Activated gamma-delta T cell (primary cell): Measurements from ENCODE around the gene RAD51B.

Experiments
- DNase-seq: peaks from one replicate; lab custom pipeline; 2025; lab: John Stamatoyannopoulos, UW

The RAD51B gene

DNA sequence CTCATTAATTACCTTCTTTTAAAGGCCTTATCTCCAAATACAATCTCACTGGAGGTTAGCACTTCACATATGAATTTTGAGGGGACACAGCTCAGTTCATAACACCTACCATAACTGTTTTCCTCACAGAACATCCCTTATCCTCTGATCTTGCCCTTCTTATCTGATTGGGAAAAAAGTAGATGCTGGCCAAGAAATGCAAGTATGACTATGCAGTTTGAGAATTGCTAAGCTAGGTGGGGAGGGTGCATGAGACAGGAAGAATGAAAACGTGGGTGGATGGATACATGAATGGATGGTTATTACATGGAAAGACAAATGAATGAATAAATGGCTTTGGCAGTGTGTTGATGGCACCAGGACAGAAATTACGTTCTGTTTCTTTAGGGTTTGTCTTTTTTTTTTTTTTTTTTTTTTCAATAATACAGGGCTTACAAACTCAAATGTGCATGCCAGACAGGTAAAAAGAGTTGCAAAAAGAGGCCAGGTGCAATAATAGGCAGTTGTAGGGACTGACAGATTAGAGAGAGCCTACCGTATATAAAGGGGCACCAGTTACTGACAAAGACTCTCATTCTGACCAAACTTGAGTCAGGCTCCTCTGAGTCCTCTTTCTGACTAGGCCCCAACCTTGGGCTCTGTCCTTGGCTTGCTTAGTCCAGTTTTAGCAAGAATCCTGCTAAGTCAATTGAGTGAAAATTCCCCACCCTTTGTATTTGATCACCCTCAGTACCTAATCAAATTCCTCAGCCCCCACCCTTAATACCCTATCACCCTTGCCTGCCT lies 668.4 kb downstream of the RAD51B start:
- DNase-seq = no peak

DNA sequence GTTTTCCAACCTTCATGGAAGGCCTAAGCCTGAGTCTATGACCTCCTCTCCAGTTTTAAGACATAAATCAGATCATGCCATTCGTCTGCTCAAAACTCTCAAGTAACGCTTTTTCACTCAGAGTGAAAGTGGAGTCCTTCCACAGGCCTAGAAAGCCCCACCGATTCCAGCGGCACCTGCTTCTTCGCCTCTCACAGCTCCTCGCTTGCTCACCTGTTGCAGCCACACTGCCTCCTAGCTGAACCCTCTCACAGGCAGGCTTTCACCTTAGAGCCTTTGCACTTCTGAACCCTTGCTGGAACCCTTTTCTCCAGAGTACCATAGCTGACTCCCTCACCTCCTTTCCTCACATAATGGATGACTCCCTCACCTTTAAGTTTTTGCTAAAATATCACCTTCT lies 672.2 kb downstream of the RAD51B start:
- DNase-seq = no peak

DNA sequence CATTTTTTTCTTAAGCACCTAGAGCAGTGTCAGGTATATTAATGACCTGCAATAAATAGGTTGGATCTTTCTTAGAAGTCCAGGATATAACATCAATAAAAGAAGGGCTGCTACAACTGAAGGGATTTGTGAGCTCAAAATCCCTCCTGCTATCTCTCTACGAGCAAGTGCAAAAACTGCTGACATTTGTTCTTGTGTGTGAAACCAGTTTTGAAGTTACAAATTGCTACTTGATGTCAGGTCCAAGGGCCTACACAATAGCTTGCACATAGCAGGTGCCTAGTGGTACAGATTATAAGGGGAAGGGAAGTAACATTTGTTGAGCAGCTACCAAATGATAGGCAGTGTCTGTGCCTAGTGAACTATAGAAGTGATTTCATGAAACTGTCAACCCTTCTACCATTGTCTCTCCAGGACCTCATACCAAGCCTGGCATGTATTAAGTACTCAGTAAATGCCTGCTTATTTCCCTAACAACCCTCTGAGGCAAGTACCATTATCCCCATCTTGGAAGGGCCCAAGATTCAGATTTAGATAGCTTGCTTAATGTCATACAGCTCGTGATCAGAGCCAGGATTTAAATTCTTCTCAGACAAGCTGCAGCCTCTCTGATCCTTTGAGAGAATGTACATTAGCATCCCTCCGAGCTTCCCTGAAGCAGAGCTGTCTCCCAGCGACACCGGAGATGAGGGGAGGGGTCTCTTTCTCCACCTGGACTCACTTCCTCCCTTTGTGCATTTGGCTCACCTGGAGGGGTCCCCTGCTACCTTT lies 673.0 kb downstream of the RAD51B start:
- DNase-seq = no peak

DNA sequence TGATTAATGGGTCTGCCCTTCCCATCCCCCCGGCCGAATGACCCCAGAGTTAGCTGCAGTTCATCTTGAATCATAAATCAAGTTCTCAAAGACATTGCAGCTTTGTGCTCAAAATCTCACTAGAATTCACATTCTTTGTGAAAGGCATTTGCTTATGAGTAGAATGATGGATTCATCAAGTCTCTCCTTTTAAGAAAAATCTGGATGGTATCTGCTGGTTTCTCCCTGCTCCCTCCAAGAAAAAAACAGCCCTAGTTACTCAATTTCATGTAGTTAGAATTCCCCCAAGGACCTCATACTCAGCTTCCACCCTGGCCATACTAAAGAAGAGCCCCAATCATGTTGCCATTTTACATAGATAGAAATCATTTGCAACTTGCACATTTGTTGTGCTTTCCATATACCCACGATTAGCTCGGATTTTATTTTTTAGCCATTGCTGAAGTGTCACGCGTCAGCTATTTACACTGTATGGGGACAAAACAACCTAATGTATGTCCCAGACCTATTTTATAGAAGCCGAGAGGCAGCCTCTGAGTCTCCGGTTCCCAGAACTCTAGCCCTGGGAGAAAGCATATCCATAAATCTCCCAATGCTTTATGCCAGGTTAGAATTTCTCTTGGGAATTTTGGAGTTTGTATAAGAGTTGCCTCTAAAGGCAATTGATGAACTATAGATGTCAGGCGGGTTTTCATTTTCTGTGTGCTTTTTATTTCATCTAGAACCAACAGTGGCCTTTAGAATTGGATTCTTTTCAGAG lies 673.8 kb downstream of the RAD51B start:
- DNase-seq = no peak

DNA sequence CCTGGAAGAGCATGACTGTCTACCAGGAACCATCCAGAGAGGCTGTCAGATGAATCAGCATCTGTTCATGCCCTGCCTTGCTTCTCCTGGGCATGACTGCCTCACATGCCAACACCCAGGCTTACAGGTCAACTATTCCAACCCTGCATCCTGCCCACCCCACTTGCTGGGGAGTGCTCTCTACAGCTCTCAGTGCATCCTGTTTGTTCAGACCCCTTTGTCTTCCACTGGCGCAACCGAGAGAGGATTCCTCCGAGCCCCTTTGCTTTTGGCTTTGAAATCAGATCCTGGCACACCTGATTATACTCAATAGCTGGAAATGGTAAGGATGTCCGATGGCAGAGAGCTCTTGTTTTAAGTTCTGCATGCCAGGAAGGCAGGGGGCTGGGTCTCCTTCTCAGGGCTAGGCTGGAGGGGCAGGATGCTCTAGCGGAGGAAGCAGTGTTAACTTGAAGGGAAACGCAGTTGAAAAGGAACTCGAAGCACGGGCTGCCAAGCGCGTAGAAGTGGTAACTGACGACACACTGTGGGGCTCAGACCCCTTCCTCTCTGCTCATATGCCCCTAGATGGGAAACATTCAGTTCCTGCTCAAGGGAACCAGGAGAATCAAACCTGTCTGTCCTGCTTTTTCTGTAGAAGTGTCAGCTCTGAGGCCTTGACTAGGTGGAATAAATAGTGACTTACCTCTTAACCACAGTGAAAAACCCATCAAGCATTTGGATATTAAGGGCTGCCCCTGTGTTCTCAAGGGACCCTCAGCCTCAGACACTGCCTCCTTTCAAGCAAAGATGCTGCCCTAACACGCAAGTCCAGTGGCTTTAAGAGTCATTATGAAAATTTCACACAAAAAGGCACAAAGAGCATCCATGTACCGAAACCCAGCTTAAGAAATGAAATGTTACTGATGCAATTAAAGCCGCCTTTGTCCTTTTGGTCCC lies 675.8 kb downstream of the RAD51B start:
- DNase-seq = no peak

DNA sequence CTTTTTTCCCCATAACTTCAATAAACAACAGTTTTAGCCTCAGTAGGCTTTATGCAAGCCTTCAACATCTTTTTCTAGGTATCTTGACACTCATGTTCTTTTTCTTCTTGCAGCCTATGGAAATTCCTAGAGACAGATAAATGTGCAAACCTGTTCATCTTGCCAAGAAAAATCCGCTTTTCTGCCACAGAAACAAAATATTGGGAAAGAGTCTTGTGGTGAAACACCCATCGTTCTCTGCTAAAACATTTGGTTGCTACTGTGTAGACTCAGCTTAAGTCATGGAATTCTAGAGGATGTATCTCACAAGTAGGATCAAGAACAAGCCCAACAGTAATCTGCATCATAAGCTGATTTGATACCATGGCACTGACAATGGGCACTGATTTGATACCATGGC lies 677.4 kb downstream of the RAD51B start:
- DNase-seq = no peak

DNA sequence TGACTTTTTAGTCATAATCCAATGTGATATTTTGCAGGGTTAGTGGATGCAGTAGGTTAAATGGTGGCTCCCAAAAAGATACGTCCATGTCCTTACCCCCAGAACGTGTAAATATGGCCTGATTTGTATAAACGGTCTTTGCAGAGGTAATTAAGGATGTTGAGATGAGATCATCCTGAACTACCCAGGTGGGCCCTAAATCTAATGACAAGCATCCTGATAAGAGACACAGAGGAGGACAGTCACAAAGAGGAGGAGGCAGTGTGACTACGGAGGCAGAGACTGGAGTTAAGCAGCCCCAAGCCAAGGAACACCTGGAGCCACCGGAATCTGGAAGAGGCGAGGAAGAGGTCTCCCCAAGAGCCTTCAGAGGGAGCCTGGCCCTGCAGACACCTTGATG lies 679.9 kb downstream of the RAD51B start:
- DNase-seq = no peak

DNA sequence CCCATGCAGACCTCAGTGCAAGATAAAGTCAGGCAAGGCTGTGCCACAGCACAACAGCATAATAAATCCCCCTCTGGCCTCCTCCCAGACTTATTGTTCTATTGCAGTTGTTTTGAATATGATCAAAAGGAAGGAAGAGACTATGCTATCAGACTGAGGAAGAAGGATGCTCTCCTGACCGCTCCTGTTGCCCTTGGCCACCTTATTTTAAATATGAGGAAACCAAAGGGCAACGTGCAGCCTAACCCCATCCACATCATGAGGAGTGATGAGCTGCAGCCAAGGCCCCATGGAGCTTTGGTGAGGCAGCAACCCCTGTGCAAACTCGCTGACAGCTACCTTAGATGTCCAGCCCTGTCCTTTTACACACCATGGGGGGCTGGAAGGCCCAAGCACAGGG lies 681.6 kb downstream of the RAD51B start:
- no peak for DNase-seq

DNA sequence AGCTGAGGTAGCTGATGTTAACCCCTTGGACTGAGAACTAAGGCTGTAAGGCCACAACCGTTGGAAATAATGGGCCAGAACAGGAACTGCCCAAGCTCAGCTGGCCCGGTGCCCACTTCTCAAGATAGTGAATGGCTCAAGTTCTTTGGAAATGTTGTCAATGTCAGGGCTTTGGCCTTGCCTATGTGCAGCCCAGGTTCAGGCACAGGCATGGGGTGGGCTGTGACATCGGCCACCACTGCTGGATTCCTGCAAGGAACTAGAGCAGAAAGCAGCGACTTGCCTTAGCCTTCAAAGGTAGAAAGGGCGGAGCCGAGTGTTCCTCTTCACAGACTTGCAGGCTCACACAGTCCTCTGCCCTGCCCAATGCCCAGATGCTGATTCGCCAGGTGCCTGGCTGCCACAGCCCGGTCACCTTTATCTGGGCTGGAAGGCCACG lies 682.1 kb downstream of the RAD51B start:
- DNase-seq = no peak

DNA sequence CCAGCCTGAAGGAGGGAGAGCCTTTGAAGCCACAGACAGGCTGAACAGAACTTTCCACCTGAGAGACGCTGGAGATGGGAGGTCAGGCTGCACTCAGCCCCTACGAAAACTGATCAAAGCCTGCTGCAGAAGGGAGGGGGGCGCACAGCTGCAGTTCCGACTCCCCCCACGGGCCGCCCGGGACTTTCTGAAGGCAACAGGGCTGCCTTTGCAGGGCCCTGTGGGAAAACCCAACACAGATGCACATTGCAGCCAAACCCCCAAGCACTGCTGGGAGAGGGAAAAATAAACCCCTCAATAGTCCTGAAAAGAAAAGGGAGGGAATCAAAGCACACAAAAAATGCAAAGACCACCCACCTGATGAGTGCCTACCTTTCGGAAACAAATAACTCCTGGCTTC lies 682.7 kb downstream of the RAD51B start:
- no peak for DNase-seq

DNA sequence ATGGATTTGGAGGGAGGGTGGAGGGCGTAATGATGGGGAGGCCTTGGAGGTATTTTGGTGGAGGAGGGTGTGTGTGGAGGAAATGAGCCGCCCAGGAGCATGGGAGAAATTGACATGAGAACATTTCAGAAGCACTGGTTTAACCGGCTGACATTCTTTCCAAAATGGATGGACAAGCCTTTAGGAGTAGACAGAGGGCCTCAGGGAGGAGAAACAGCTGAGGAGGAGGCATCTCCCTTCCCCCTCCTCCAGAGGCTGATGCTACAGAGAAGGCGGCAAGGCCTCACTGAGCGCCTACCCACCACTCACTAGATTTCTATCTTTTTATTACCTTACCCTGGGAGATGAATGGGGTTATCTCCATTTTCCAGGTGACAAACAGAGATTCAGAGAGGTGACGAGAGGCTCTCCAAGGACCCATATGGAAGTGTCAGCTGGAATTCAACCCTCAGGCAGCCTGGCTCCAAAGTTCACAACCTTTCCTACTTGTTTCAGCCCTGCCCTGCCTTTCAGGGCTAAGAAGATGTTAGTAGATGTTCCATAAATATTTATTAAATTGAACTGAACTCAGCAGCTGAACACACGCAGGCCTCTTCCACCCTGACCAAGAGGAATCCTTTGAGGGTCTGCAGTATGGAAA lies 683.7 kb downstream of the RAD51B start:
- DNase-seq = no peak

DNA sequence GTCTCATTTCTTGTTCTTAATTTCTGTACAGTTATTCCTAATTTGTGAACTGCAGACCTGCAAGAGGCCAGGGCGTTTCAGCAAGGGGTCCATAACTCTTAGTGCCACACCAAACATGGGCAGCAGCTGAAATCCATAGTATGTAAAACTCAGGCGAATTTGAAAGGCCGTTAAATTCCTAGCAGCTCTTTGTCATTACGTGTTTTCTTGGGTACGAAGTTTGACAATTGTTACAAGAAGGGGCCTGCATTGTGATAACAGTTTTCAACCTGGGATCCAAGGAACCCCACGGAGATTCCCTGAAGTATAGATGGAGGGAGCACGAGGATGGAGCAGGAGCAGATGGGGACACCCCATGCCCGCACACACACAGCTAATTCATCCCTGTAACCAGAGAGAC lies 685.3 kb downstream of the RAD51B start:
- no peak for DNase-seq

DNA sequence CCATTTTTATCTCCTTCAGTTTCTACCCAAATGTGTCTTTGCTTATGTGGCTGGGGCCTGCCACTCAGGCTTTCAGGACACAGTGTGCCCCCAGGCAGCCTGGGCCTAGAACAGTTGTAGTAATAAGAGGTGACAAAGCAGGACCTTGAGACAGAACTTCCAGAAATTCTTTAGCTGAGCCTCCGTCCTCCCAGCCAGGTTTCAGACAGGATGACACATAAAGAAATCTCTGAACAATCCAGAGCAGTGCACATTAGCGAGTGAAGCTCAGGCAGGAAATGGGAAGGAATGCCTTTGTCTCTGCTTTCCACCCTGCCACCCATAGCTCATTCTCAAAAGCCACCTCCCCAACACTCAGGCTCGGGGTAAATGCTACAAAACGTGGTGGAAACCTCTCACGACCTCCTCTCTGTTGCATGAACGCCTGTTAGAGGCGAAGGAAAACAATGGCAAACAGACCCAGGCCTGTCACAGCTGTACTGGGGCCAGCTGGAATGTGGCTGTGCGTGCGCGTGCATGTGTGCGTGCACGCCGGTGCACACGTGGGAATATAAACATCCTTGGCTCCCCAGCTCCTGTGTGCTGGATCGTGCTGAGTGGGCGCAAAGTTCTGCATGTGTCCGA lies 686.6 kb downstream of the RAD51B start:
- DNase-seq = no peak

DNA sequence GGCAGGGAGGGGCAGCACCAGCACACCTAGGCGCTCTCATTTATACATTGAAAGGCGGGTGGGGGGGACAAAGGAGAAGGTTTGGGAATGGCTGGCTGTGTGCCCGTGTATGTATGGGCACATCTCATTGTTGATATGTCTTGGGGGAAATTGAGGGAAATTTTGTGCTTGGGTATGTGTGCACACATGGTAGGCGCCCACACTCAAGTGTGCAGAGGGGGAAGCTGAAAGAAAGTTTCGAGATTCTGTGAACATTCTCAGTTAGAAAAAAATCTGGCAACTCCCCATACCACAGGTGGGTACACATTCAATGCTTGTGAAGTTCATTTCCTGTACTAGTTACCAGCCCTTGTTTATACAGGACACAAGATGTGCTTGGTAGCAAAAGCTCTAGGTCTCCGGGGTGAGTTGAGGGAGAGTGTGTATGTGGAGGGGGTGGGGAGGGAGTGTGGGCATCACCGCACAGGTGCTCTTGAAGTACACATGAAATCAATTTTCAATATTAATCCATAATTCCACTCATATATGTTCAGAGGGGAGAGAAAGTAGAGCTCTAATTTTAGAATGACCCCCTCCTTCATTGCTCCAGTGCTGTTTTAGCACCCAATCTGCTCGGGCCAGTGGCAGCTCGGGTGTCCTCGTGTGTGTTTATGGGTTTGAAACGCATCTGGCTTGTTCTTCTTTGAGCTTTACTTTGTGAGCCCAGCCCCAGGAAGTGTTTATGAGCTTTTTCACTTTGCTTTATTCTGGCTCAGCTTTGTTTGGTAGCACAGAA lies 687.3 kb downstream of the RAD51B start:
- DNase-seq = no peak

DNA sequence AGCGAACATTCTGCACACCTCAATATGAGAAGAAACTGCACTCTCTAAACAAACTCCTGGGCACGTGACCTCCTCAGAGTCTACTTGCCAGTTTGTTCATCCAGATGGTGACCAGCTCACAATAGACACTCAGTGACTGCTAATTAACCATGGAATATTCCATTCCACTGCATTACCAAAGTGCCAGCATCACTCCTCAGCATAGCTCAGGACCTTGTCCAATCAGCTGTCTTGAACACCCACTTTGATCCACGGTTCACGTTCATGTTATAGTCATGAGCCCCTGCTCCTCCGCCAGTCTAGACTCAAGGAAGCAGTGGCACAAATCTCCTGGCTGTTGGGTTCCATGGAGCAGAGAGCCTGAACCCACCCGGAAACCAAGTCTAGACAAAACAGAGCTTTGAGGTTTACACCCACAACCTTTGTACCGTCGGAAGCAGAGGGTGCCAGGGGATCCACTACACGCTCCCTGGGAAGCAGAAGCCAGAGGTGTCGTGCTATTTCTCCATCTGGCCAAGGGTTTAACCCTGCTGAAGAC lies 688.0 kb downstream of the RAD51B start:
- DNase-seq = no peak

DNA sequence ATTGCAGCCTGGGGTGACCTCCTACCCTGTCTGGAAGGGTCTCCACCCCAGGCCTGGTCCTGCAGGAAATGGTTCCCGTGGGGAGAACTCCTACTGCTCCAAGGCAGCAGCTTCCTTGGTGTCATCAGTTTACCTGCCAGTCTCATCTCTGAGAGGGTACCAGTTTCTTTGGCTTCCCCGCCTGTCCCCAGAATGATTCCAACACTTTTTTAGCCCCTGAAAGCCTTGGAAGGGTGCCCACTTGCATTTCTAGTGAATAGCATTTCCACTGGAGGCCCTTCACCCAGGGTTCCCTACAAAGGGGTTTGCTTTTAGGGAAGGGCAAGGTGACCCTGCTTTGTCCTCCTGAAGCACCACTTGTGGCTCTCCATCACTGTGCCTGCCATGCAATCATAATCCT lies 689.0 kb downstream of the RAD51B start:
- no peak for DNase-seq

DNA sequence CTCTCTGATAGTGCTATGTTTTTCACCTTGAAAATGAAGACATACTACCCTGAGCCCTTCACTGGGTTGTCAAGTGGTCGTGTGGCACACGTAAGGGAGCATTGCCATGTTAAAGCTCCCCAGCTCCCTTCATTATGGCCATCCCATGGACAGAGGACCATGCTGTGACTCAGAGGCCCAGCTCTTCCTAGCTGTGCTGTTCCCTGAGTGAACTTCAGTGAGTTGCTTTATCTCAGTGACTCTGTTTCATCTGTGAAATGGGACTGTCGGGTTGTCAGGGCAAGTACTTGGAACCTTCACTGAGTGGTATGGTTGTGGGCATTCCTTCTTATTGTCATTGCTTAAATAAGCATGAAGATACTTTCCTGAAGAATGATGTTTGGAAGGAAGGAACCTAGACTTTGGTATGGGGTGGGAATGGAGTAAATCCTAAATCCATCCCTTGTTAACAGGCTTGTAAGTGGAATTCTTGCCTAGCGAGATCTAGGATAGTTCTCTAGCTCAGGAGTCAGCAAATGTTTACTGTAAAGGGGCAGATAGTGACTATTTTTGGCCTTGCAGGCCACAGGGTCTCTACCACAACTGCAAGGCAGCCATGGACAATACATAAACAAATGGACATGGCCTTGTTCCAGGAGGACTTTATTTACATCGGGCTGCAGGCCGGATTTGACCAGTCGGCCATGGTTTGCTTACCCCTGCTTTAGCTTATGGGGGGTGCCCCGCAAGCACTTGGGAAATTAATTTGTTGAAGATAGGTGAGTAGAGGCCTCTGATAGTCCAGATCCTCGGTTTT lies 689.8 kb downstream of the RAD51B start:
- DNase-seq = no peak
